Activated CD4-positive, alpha-beta T cell treated with anti-CD3 and anti-CD28 coated beads for 24 hours (primary cell): ENCODE measurements around the gene WFIKKN2.
A peak's percentile ranks its signal among the peaks of the same experiment; 100 is the strongest.

ENCODE experiments used
- DNase-seq, 2 donors: peaks; one replicate each; pipeline ENCODE4 v3.0.0-alpha.2; 2020; ENCODE audit warnings: low read depth in 2 of 2

The WFIKKN2 gene

DNA sequence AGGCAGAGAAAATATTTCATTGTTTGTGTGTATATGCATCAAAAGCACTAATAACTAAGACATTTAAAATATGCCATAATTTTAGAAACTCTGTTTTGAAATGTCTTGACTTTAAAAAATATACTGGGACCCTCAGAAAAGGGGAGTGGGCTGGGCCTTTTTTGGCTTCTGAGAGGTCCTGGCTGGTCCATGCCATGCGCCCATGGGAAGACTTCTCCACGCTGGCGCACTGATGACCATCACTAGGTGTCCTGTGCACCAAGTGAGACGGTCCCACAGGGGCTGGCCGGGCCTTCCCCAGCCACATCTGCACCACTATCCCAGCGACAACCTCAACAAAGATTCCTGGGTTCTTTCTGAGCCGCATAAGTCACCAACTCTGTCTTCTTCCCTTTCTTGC lies 27.0 kb upstream of the WFIKKN2 start:
- no peak for DNase-seq

DNA sequence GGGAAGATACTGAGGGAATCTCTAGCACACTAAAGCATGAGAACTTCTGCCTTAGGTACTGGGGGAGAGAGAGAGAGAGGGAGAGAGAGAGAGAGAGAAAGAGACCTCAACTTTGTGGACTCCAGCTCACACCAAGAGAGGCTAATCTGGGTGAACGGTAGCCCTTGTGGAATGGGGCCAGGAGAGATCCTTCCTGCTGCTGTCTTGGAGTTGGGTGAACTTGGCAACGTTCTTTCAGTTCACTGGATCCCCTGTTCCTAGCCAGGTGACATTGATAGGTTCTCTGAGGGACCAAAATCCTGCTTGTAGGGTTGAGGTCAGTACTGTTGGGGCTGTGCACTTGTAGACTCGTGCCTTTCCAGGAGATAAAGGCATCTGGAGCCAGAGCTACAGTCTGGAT lies 26.5 kb upstream of the WFIKKN2 start:
- no peak for DNase-seq

- no peak for DNase-seq
Measured at GRCh38 chr17:50813583-50813982, 21.8 kb upstream of the WFIKKN2 start.

DNA sequence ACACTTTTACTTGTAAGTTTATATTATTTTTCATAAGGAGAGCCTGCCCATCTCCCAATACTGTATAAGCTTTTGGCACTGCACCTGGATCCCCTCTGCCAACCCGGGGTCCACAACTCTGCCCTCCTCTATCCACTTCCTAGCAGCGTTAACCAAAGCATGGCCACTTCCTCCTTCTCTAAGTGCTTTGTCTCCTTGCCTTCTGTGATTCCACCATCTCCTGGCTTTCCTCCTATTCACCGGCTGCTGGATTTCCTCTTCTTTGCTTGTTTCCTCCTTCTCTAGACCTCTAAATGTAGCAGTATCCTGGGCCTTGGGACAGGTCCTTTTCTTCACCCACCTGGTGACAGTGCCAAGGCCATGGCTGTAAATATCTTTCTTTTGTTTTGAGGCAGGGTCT lies 20.0 kb upstream of the WFIKKN2 start:
- no peak for DNase-seq

DNA sequence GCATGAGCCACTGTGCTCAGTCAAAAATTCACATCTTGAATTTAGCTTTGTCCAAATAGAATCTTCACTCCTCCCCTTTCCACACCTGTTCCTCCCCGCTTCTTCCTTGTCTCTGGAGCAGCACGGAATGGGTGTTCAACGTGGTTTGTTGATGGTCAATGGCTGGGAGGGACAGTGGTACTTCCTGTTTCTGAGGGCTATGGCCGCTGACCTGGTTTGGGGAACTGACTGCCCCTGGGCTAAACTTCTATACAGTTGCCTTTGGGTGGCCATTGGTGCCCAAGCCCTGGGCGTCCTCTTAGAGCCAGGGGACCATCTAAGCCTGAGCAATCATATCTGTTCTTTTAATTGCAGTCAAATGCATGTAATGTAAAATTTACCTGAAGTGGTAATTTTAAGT lies 19.1 kb upstream of the WFIKKN2 start:
- DNase-seq, result no peak

- DNase-seq, result peak; percentile 40 to 43
Measured at GRCh38 chr17:50816771-50817751, 18.3 kb upstream of the WFIKKN2 start.

DNA sequence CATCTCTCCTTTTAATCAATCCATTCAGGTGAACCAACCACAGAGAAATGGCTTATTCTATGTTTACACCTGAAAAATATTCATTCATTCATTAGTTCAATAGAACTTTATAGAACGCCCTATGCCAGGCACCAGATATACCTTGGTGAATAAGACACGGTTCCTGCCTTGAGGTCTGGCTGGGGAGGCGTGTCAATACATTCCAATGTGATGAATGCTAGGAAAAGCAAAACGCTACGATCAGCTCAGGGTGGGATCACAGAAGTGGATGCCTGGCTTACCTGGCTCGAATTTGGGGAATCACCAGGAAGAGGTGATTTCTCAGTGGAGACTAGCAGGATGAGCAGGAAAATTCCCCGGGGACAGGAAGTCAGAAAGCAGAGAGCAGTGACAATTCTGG lies 17.5 kb upstream of the WFIKKN2 start:
- no peak for DNase-seq

DNA sequence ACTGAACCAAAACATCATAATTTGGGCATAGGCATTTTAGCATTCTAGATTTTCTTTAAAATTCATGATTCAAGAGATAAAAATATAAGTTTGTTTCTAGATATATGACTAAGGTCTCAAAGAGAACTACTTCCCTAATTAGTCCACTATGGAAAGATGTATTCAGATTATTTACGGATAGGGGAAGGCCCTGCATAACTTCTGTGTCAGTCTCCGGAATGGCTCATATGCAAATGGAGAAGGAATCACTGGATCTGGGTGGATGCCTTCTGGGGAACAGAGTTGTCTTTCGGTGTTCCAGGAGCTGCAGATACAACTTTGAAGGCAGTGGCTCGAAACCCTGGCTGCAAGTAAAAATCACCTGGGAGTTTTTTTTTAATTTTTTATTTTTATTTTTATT lies 17.1 kb upstream of the WFIKKN2 start:
- DNase-seq, result no peak

DNA sequence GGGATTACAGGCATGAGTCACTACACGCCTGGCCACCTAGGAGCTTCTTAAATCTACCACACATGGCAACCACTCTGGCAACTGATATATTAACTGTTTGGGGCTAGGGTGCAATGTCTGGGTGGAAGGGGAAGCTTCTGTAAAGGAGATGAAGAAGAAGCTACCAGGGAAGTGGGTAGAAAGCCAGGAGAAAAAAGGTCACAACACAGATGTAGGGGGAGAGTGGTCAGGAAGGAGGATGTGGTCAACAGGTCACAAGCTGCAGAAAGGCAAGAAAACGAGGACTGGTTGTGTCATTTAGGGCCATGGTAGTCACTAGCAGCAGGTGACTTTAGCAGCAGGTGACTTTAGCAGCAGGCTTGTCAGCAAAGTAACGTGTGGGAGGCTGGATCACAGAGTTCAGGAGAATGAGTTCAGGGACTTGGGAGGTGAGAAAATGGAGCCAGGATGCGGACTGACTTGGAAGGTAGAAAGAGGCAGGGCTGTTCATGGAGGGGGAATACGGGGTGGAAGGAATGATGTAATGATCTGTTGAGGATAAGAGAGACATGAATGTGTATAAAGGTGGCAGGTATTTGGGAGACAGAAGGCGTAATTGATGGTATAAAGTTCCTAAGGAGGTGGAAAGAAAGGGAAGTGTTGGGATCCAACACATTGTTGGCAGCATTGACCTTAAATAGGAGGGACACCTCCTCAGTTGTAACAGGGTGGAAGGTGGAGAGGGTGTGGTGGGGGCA lies 16.3 kb upstream of the WFIKKN2 start:
- DNase-seq, result no peak

- no peak for DNase-seq
Measured at GRCh38 chr17:50820651-50821050, 14.7 kb upstream of the WFIKKN2 start.

- DNase-seq, result no peak
Measured at GRCh38 chr17:50822550-50822949, 12.8 kb upstream of the WFIKKN2 start.

GRCh38 chr17:50824429-50824828 lies 11.0 kb upstream of the WFIKKN2 start:
- no peak for DNase-seq

DNA sequence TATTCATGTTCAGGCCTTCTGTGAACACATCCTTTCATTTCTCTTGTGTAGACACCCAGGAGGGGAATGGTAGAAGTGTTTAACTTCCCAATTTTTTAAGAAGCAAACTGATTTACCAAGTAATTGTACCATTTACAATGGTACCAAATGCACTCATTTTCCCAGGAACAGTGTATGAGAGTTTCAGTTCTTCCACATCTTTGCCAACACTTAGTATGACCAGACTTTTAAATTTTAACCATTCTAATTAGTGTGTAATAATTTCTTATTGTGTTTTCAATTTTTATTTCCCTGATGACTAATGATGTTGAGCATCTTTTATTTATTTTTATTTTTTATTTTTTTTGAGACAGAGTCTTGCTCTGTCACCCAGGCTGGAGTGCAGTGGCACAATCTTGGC lies 10.2 kb upstream of the WFIKKN2 start:
- DNase-seq, result no peak

DNA sequence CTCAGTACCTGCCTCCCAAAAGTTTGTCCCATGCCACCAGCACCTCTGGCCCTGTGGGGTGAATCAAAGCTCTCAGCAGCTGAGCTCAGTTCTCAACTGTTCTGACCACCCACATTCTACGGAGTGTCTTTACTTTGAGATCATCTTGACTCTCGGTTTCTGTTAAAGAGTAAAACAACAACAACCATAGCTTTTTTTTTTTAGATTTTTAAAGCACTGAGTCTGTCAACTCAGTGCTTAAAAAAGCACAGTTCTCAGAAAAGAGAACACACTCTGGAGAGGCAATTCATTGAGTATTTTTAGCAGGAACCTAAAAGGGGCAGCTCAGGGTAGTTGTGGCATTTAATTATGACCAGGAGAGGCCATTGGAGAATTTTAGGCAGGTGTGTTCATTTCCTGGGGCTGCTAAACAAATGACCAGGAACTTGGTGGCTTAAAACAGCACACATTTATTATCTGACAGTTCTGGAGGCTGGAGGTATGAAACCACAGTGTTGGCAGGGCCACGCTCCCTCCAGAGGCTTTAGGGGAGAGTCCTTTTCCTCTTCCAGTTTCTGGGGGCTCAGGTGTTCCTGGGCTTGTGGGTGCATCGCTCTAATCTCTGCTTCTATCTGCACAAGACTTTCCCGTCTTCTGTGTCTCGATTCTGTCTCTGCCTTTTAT lies 6.7 kb upstream of the WFIKKN2 start:
- DNase-seq, result no peak

GRCh38 chr17:50829332-50829731 lies 6.1 kb upstream of the WFIKKN2 start:
- DNase-seq, result no peak

DNA sequence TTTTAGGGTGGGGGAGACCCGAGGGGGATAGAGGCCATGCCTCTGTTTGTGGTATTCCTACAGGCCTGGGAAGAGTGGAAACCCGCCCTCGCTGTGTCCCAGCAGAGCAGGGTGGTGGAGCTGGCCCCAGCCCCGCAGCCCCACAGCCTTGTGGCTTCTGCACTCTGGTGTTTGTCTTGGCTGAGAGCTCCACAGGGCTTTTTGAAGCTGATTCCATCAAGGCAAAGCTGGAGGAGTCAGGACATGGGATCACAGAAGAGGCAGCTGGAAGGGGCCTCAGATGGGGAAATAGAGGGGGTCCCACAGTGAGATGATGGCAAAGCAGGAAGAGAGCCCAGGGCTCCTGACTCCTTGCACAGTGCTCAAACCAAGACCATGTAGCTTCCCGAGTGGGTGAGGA lies 5.0 kb upstream of the WFIKKN2 start:
- no peak for DNase-seq

DNA sequence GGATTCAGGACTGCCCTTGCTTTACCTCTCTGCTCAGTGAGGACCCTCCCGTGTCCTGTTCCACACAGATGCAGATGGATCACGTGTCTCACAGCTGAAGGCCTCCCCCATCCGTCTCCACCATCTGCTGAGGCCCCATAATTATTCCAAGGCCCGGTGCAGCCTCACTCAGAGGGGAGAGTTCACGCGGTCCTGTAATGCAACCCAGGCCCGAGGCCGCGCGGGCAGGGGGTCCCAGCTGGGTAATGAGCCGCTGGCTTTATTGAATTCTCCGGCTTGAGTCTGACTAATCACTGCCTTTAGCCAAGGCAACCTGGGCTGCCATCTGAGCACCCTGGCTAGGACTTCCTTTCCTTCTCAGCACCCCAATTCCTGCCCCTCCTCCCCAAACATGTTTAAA lies 4.4 kb upstream of the WFIKKN2 start:
- DNase-seq, result no peak

- DNase-seq, result no peak
Measured at GRCh38 chr17:50831471-50831928, 3.9 kb upstream of the WFIKKN2 start.

- DNase-seq, result no peak
Measured at GRCh38 chr17:50832267-50832863, 3.0 kb upstream of the WFIKKN2 start.

DNA sequence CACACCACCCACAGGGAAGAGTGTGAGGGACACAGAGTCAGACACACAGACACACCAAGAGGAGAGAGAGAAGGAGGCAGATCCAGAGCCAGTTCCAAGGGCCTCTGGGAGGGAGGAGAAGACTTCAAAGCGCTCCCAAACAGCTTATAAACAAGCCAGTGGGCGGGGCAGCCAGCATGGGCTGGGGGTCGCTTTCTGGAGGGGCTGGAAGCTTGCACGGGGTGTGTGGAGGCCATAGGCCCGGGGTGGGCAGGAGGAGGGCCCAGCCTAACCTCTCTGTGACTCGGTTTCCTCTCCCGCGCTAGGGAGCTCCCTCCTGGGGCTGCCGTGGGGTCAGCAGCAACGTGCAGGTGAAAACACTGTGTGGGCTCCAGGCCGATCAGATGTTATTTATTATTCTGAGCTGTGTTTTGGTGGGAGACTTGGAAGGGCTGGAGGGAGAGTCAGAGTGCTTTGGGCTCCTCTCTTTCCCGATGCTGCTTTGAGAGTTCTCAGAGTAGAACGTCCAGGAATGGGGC lies 2.5 kb upstream of the WFIKKN2 start:
- DNase-seq, result no peak

DNA sequence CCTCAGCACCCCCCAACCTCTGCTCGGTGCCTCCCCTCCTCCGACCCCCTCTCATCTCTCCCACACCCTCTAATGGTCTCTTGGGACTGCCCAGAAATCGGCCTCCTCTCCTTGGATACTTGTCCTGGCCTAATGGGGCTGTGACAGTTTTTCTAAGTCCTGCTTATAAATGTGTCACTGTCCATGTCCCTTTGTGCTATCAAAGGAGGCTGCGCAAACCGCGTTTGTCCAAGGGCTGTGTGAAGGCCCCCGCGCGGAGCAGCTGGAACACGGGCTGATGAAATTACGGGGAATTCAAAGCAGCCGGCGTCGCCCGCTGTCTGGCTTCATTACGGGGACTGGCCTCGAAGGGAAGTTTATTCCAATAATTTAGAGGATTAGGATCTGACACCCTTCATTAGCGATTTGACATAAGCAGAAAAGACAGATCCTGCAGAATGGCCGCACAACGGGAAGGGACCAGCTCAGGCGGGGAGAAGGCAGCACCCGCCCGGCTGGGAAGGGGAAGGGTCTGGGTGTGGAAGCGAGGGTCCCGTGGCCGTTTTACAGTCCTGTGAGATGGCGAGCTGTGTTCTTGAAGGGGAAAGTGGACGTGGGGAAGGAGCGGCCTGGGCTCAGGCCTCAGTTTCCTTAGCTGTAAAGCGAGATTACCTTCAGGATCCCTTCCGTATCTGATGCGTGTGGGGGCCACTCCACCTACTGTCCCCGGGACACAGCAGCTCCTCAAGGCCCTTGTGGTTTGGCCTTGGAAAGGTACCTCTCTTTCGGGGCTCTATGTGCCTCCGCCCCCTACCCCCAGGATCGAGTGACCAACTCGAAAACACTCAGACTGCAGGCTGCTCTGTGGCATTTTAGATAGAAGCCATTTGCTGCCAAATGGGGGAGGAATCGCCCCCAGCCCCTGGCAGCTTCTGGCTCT lies 1.6 kb upstream of the WFIKKN2 start:
- no peak for DNase-seq
